Activated T-cell treated with anti-CD3 and anti-CD28 coated beads, Interleukin-2, amount 50 U/mL, for 4 hours (primary cell): ENCODE results near the gene NUDT3. TPM values are rescaled to one million over a fixed set of nuclear protein-coding genes. Genes with fewer than 3 reads are reported as not detected.

ENCODE experiments used
- ATAC-seq, 2 donors: fragments of 200-7000 bp; cut with Tn5 transposase; one replicate each; pipeline ENCODE4 v1.10.0; 2021
- DNase-seq: peaks from one replicate; pipeline ENCODE4 v3.0.0-alpha.2; 2020
- H3K27me3 Mint-ChIP-seq: one replicate; pipeline ENCODE4 v1.8.0; 2021; ENCODE audit warnings: low read depth, mixed read lengths
- H3K36me3 Mint-ChIP-seq: one replicate; pipeline ENCODE4 v1.8.0; 2022; ENCODE audit warnings: mixed read lengths; ENCODE audit not compliant: insufficient read depth
- H3K4me1 Mint-ChIP-seq: one replicate; pipeline ENCODE4 v1.8.0; 2021; ENCODE audit warnings: low read depth, mixed read lengths
- H3K4me3 Mint-ChIP-seq: one replicate; pipeline ENCODE4 v1.8.0; 2021; ENCODE audit warnings: mild to moderate bottlenecking, moderate library complexity, mixed read lengths
- H3K9me3 Mint-ChIP-seq: one replicate; pipeline ENCODE4 v1.8.0; 2021; ENCODE audit warnings: mixed read lengths
- total RNA-seq, 3 donors: library from RNA; stranded (reverse); gene quantifications; one replicate each; pipeline ENCODE4 v1.2.1, GENCODE V29; 2021

The NUDT3 gene
- total RNA-seq, 3 donors from 2014 or later, result 26.1 to 28.1 (median 26.2) TPM

GRCh38 chr6:34350137-34350933, 42.1 kb downstream of the NUDT3 start:
- ATAC-seq (no peak), DNase-seq (no peak)
- Mint-ChIP-seq H3K27me3 (no peaks in the 10 kb centered on the region), H3K36me3 (peaks cover 3% of the 10 kb centered on the region), H3K4me3 (no peak overlapping the region), H3K4me1 (peaks cover 19% of the 10 kb centered on the region), H3K9me3 (no peaks in the 10 kb centered on the region)

GRCh38 chr6:34349211-34349610, 43.3 kb downstream of the NUDT3 start:
- ATAC-seq, result no peak
- no peak overlapping the region for H3K4me3 Mint-ChIP-seq
- H3K9me3 Mint-ChIP-seq, result no peaks in the 10 kb centered on the region
- no peak for DNase-seq
- H3K36me3 Mint-ChIP-seq, result peaks cover 5% of the 10 kb centered on the region
- peaks cover 24% of the 10 kb centered on the region for H3K4me1 Mint-ChIP-seq
- H3K27me3 Mint-ChIP-seq, result no peaks in the 10 kb centered on the region

GRCh38 chr6:34347303-34347702, 45.2 kb downstream of the NUDT3 start:
- Mint-ChIP-seq H3K27me3 (no peaks in the 10 kb centered on the region), H3K36me3 (peaks cover 10% of the 10 kb centered on the region), H3K4me1 (peaks cover 34% of the 10 kb centered on the region), H3K9me3 (no peaks in the 10 kb centered on the region), H3K4me3 (no peak overlapping the region)
- DNase-seq (no peak), ATAC-seq (no peak)

- Mint-ChIP-seq H3K9me3 (no peaks in the 10 kb centered on the region), H3K27me3 (no peaks in the 10 kb centered on the region), H3K4me3 (no peak overlapping the region), H3K36me3 (peaks cover 12% of the 10 kb centered on the region), H3K4me1 (peaks cover 36% of the 10 kb centered on the region)
- ATAC-seq (no peak), DNase-seq (no peak)
Measured at GRCh38 chr6:34346175-34347119, 46.0 kb downstream of the NUDT3 start.

GRCh38 chr6:34343806-34344205, 48.7 kb downstream of the NUDT3 start:
- H3K4me3 Mint-ChIP-seq, result no peak overlapping the region
- no peak for DNase-seq
- ATAC-seq, result no peak
- no peaks in the 10 kb centered on the region for H3K27me3 Mint-ChIP-seq
- H3K4me1 Mint-ChIP-seq, result peaks cover 36% of the 10 kb centered on the region
- H3K36me3 Mint-ChIP-seq, result peaks cover 23% of the 10 kb centered on the region
- no peaks in the 10 kb centered on the region for H3K9me3 Mint-ChIP-seq

- no peaks in the 10 kb centered on the region for H3K9me3 Mint-ChIP-seq
Measured at GRCh38 chr6:34342247-34342646, 50.2 kb downstream of the NUDT3 start.

GRCh38 chr6:34341481-34341971, 50.9 kb downstream of the NUDT3 start:
- no peaks in the 10 kb centered on the region for H3K27me3 Mint-ChIP-seq
- DNase-seq (no peak), ATAC-seq (no peak)
- H3K4me3 Mint-ChIP-seq, result no peak overlapping the region
- H3K9me3 Mint-ChIP-seq, result no peaks in the 10 kb centered on the region
- H3K36me3 Mint-ChIP-seq, result peaks cover 25% of the 10 kb centered on the region
- H3K4me1 Mint-ChIP-seq, result peaks cover 49% of the 10 kb centered on the region

More at GRCh38 chr6:34342247-34342646, 50.2 kb downstream of the NUDT3 start:
- ATAC-seq (no peak), DNase-seq (no peak)
- H3K4me1 Mint-ChIP-seq, result peaks cover 51% of the 10 kb centered on the region
- H3K36me3 Mint-ChIP-seq, result peaks cover 25% of the 10 kb centered on the region
- no peak overlapping the region for H3K4me3 Mint-ChIP-seq
- H3K27me3 Mint-ChIP-seq, result no peaks in the 10 kb centered on the region

GRCh38 chr6:34340906-34341480, 51.5 kb downstream of the NUDT3 start:
- no peak for ATAC-seq
- peaks cover 27% of the 10 kb centered on the region for H3K36me3 Mint-ChIP-seq
- no peaks in the 10 kb centered on the region for H3K9me3 Mint-ChIP-seq
- no peak for DNase-seq
- H3K27me3 Mint-ChIP-seq, result no peaks in the 10 kb centered on the region
- H3K4me3 Mint-ChIP-seq, result no peak overlapping the region
- peaks cover 45% of the 10 kb centered on the region for H3K4me1 Mint-ChIP-seq

- Mint-ChIP-seq H3K27me3 (no peaks in the 10 kb centered on the region), H3K4me3 (no peak overlapping the region)
Measured at GRCh38 chr6:34340394-34340793, 52.1 kb downstream of the NUDT3 start.

GRCh38 chr6:34339971-34340370, 52.5 kb downstream of the NUDT3 start:
- no peak overlapping the region for H3K4me3 Mint-ChIP-seq
- peaks cover 27% of the 10 kb centered on the region for H3K36me3 Mint-ChIP-seq
- no peaks in the 10 kb centered on the region for H3K27me3 Mint-ChIP-seq
- no peak for ATAC-seq
- H3K4me1 Mint-ChIP-seq, result peaks cover 43% of the 10 kb centered on the region
- no peaks in the 10 kb centered on the region for H3K9me3 Mint-ChIP-seq
- DNase-seq, result no peak

More at GRCh38 chr6:34340394-34340793, 52.1 kb downstream of the NUDT3 start:
- Mint-ChIP-seq H3K36me3 (peaks cover 27% of the 10 kb centered on the region), H3K4me1 (peaks cover 43% of the 10 kb centered on the region), H3K9me3 (no peaks in the 10 kb centered on the region)
- no peak for DNase-seq
- ATAC-seq, result no peak

- no peak for ATAC-seq
- Mint-ChIP-seq H3K4me1 (peaks cover 40% of the 10 kb centered on the region), H3K9me3 (no peaks in the 10 kb centered on the region), H3K27me3 (no peaks in the 10 kb centered on the region), H3K4me3 (no peak overlapping the region), H3K36me3 (peaks cover 27% of the 10 kb centered on the region)
- no peak for DNase-seq
Measured at GRCh38 chr6:34339432-34339831, 53.0 kb downstream of the NUDT3 start.

- no peaks in the 10 kb centered on the region for H3K9me3 Mint-ChIP-seq
- no peak overlapping the region for H3K4me3 Mint-ChIP-seq
- no peak for ATAC-seq
- no peak for DNase-seq
- H3K27me3 Mint-ChIP-seq, result no peaks in the 10 kb centered on the region
- peaks cover 27% of the 10 kb centered on the region for H3K36me3 Mint-ChIP-seq
- peaks cover 34% of the 10 kb centered on the region for H3K4me1 Mint-ChIP-seq
Measured at GRCh38 chr6:34338811-34339210, 53.7 kb downstream of the NUDT3 start.

- no peaks in the 10 kb centered on the region for H3K27me3 Mint-ChIP-seq
- no peaks in the 10 kb centered on the region for H3K9me3 Mint-ChIP-seq
- H3K4me3 Mint-ChIP-seq, result no peak overlapping the region
- no peak for ATAC-seq
- peaks cover 30% of the 10 kb centered on the region for H3K36me3 Mint-ChIP-seq
- H3K4me1 Mint-ChIP-seq, result peaks cover 31% of the 10 kb centered on the region
- DNase-seq, result no peak
Measured at GRCh38 chr6:34338377-34338776, 54.1 kb downstream of the NUDT3 start.

GRCh38 chr6:34334796-34335416, 57.6 kb downstream of the NUDT3 start:
- H3K36me3 Mint-ChIP-seq, result peaks cover 26% of the 10 kb centered on the region
- DNase-seq (no peak), ATAC-seq (no peak)
- no peaks in the 10 kb centered on the region for H3K27me3 Mint-ChIP-seq
- H3K4me3 Mint-ChIP-seq, result no peak overlapping the region
- H3K4me1 Mint-ChIP-seq, result peaks cover 24% of the 10 kb centered on the region
- H3K9me3 Mint-ChIP-seq, result no peaks in the 10 kb centered on the region
